HepG2 (cell line): Measurements from ENCODE around the gene PARP6. TPM values are rescaled to one million over a fixed set of nuclear protein-coding genes. Genes with fewer than 3 reads are reported as not detected.

ENCODE experiments used
- ATRX ChIP-seq: sonication (generic); formaldehyde crosslinking; IDR thresholded peaks from 2 replicates; pipeline ENCODE4 v1.4.0; 2020; ENCODE audit warnings: missing genetic modification reagents, borderline replicate concordance
- BHLHE40 ChIP-seq: IDR thresholded peaks from 2 replicates; pipeline ENCODE4 v1.6.1; 2011; ENCODE audit warnings: low read length, improper control_type of control experiment
- CERS6 ChIP-seq: sonication (generic); formaldehyde crosslinking; IDR thresholded peaks from 2 replicates; pipeline ENCODE4 v1.5.0; 2020; ENCODE audit warnings: missing genetic modification reagents
- HNRNPLL ChIP-seq: fragments of 200-400 bp; formaldehyde crosslinking; IDR thresholded peaks from 2 replicates; pipeline ENCODE4 v1.6.1; 2017; ENCODE audit warnings: mild to moderate bottlenecking, low read depth, low read length; ENCODE audit not compliant: poor library complexity, severe bottlenecking
- JARID2 ChIP-seq: sonication (generic); formaldehyde crosslinking; IDR thresholded peaks from 2 replicates; pipeline ENCODE4 v1.8.1; 2023; ENCODE audit warnings: missing genetic modification reagents, inconsistent platforms; ENCODE audit not compliant: insufficient replicate concordance
- KLF6 ChIP-seq: IDR thresholded peaks from 2 replicates; pipeline ENCODE4 v1.8.0; 2016; ENCODE audit warnings: missing biosample characterization, missing genetic modification reagents
- MEIS1 ChIP-seq: sonication (generic); formaldehyde crosslinking; IDR thresholded peaks from 2 replicates; pipeline ENCODE4 v1.9.0; 2021; ENCODE audit warnings: mild to moderate bottlenecking, missing genetic modification reagents, moderate library complexity, borderline replicate concordance
- MXD1 ChIP-seq: sonication (generic); formaldehyde crosslinking; IDR thresholded peaks from 2 replicates; pipeline ENCODE4 v1.4.0; 2020; ENCODE audit warnings: mild to moderate bottlenecking, missing genetic modification reagents
- POLR2G ChIP-seq: fragments of 200-400 bp; formaldehyde crosslinking; IDR thresholded peaks from 2 replicates; pipeline ENCODE4 v1.6.1; 2018; ENCODE audit warnings: mild to moderate bottlenecking, low read depth, low read length, moderate library complexity
- RBM39 ChIP-seq: fragments of 200-400 bp; formaldehyde crosslinking; IDR thresholded peaks from one replicate; pipeline ENCODE4 v1.6.1; 2018; ENCODE audit warnings: antibody characterized with exemption, mild to moderate bottlenecking, low read depth, low read length; ENCODE audit not compliant: poor library complexity, severe bottlenecking
- SPEN ChIP-seq: sonication (generic); formaldehyde crosslinking; IDR thresholded peaks from 2 replicates; pipeline ENCODE4 v1.5.1; 2020; ENCODE audit warnings: low read depth, mild to moderate bottlenecking, missing genetic modification reagents
- TEF ChIP-seq: sonication (generic); formaldehyde crosslinking; IDR thresholded peaks from 2 replicates; pipeline ENCODE4 v1.5.0; 2020; ENCODE audit warnings: missing genetic modification reagents
- UBTF ChIP-seq: sonication (generic); formaldehyde crosslinking; IDR thresholded peaks from 2 replicates; pipeline ENCODE4 v1.4.0; 2020; ENCODE audit warnings: mild to moderate bottlenecking, missing genetic modification reagents
- ZBTB43 ChIP-seq: sonication (generic); formaldehyde crosslinking; conservative IDR thresholded peaks from 2 replicates; pipeline ENCODE4 v1.4.0; 2020; ENCODE audit warnings: missing genetic modification reagents
- ZFYVE20 ChIP-seq: sonication (generic); formaldehyde crosslinking; IDR thresholded peaks from 2 replicates; pipeline ENCODE4 v1.8.0; 2023; ENCODE audit warnings: low read depth, mild to moderate bottlenecking, moderate library complexity, missing genetic modification reagents, borderline replicate concordance
- ZNF136 ChIP-seq: sonication (generic); formaldehyde crosslinking; IDR thresholded peaks from 2 replicates; pipeline ENCODE4 v1.8.1; 2022; ENCODE audit warnings: low read depth, mild to moderate bottlenecking, moderate library complexity, missing genetic modification reagents
- ZNF432 ChIP-seq: sonication (generic); formaldehyde crosslinking; IDR thresholded peaks from 2 replicates; pipeline ENCODE4 v1.5.0; 2020; ENCODE audit warnings: missing genetic modification reagents, mild to moderate bottlenecking, borderline replicate concordance
- ZNF44 ChIP-seq: sonication (generic); formaldehyde crosslinking; IDR thresholded peaks from 2 replicates; pipeline ENCODE4 v1.5.1; 2020; ENCODE audit warnings: mild to moderate bottlenecking, missing genetic modification reagents
- ZNF580 ChIP-seq: IDR thresholded peaks from 2 replicates; pipeline ENCODE4 v1.6.1; 2016; ENCODE audit warnings: low read depth, borderline replicate concordance
- ZNF660 ChIP-seq: sonication (generic); formaldehyde crosslinking; IDR thresholded peaks from 2 replicates; pipeline ENCODE4 v1.5.1; 2020; ENCODE audit warnings: mild to moderate bottlenecking, low read depth, missing genetic modification reagents, borderline replicate concordance
- ZNF747 ChIP-seq: sonication (generic); formaldehyde crosslinking; IDR thresholded peaks from 2 replicates; pipeline ENCODE4 v1.8.1; 2023; ENCODE audit warnings: missing genetic modification reagents, mild to moderate bottlenecking, borderline replicate concordance
- ZNF841 ChIP-seq: sonication (generic); formaldehyde crosslinking; IDR thresholded peaks from 2 replicates; pipeline ENCODE4 v1.8.1; 2023; ENCODE audit warnings: missing genetic modification reagents, borderline replicate concordance
- polyA plus RNA-seq, 8 experiments: library from polyadenylated mRNA; depleted of rRNA in 3 of 8; stranded (reverse) in 7 of 8; unstranded in 1 of 8; fragments of >200 nt; fragmentation: Illumina TruSeq in 4 of 8; extraction: Trizol in 4 of 8; gene quantifications; 2 replicates each; pipeline versions ENCODE4 v1.2.1 to v1.2.3, GENCODE V29; 2011 to 2016; ENCODE audit warnings: low read depth in 4 of 8, missing spikeins in 1 of 8, mixed read lengths in 1 of 8; ENCODE audit not compliant: insufficient read depth in 1 of 8
- total RNA-seq, 5 experiments: library from RNA; depleted of rRNA; stranded (reverse); fragments of >200 nt; fragmentation: Illumina TruSeq; extraction: Trizol; gene quantifications; 2 replicates each; pipeline ENCODE4 v1.2.3, GENCODE V29; 2016; ENCODE audit warnings: low read depth in 1 of 5

PARP6 gene
- total and polyA plus RNA-seq, 2 of the 13 experiments (the other 11 are each of a cell fraction or from before 2014, with no cell fraction given) = 0.22 to 0.87 TPM

GRCh38 chr15:72230197-72231065 is 41.9 kb downstream of the PARP6 start (continued):
- TF ChIP-seq CERS6 (CRISPR knock-in tag) (no peak), RBM39 (no peak), MEIS1 (CRISPR knock-in tag) (no peak; the same call in 1 of the 2 replicates), ATRX (CRISPR knock-in tag) (no peak), BHLHE40 (no peak), HNRNPLL (peak; percentile 71), ZNF580 (peak; percentile 4; the same call in 1 of the 2 replicates), ZNF136 (CRISPR knock-in tag) (no peak), ZNF44 (0 out of 2 replicates have a peak, but pooled peaks have one; percentile 21), ZBTB43 (no peak), SPEN (CRISPR knock-in tag) (peak; percentile 34; the same call in 1 of the 2 replicates), POLR2G (peak; percentile 39; the same call in 1 of the 2 replicates), ZNF660 (CRISPR knock-in tag) (0 out of 2 replicates have a peak, but pooled peaks have one; percentile 27), KLF6 (CRISPR knock-in tag) (peak; percentile 68; the same call in 1 of the 2 replicates), UBTF (CRISPR knock-in tag) (peak; percentile 83), JARID2 (CRISPR knock-in tag) (no peak), ZNF432 (no peak), MXD1 (CRISPR knock-in tag) (no peak), ZNF841 (no peak), TEF (CRISPR knock-in tag) (peak; percentile 7), ZNF747 (CRISPR knock-in tag) (no peak), ZFYVE20 (no peak)
